GM18870 (cell line): ENCODE measurements around the gene SIGLEC11.

Source experiments
- ATAC-seq: cut with Tn5 transposase; IDR thresholded peaks from one replicate; pipeline ENCODE4 v1.9.1; 2021; ENCODE audit warnings: moderate library complexity; ENCODE audit not compliant: unreplicated experiment

Gene SIGLEC11

GRCh38 chr19:49908480-49909420 lies 52.2 kb downstream of the SIGLEC11 start:
- ATAC-seq = no peak

- ATAC-seq = no peak
Measured at GRCh38 chr19:49907745-49908446, 53.1 kb downstream of the SIGLEC11 start.

- ATAC-seq = no peak
Measured at GRCh38 chr19:49906879-49907564, 54.0 kb downstream of the SIGLEC11 start.

- no peak for ATAC-seq
Measured at GRCh38 chr19:49904136-49904535, 56.8 kb downstream of the SIGLEC11 start.
